C4-2B (cell line): ENCODE results near the gene CTDSP1.

ENCODE experiments used
- ZFX ChIP-seq: fragments of 450-650 bp; IDR thresholded peaks from 2 replicates; pipeline ENCODE4 v1.6.1; 2017
- TF ChIP-seq, protein P1 (sequence below): fragments of 450-650 bp; conservative IDR thresholded peaks from 2 replicates; pipeline ENCODE4 v1.5.1; 2017; ENCODE audit warnings: mild to moderate bottlenecking

DNA sequence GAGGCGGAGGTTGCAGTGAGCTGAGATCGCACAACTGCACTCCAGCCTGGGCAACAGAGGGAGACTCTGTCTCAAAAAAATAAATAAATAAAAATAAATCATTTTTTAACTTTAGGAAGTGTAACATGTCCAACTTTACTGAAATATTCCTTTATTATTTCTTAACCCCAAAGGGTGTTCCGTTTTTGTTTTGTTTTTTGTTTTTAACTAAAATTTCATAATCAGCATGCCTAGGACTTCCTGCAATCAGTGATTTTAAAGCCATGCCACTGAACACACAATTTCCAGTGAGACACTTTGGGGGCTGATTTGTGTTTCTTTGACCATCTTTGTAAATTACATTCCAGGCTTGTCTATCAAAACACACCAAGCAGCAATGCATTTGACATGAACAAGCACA is 35.9 kb upstream of the CTDSP1 start:
- TF ChIP-seq, protein P1, sequence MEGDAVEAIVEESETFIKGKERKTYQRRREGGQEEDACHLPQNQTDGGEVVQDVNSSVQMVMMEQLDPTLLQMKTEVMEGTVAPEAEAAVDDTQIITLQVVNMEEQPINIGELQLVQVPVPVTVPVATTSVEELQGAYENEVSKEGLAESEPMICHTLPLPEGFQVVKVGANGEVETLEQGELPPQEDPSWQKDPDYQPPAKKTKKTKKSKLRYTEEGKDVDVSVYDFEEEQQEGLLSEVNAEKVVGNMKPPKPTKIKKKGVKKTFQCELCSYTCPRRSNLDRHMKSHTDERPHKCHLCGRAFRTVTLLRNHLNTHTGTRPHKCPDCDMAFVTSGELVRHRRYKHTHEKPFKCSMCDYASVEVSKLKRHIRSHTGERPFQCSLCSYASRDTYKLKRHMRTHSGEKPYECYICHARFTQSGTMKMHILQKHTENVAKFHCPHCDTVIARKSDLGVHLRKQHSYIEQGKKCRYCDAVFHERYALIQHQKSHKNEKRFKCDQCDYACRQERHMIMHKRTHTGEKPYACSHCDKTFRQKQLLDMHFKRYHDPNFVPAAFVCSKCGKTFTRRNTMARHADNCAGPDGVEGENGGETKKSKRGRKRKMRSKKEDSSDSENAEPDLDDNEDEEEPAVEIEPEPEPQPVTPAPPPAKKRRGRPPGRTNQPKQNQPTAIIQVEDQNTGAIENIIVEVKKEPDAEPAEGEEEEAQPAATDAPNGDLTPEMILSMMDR: no peak
- TF ChIP-seq ZFX: no peak
